GM12872 (cell line): Measurements from ENCODE around the gene CFAP100.

Experiments
- TF ChIP-seq, protein P1 (sequence below): IDR thresholded peaks from 3 replicates; pipeline ENCODE4 v1.5.1; 2011; ENCODE audit warnings: low read depth, mild to moderate bottlenecking, low read length, moderate library complexity; ENCODE audit not compliant: insufficient read depth

Gene CFAP100

GRCh38 chr3:126459111-126459762 lies 64.5 kb downstream of the CFAP100 start:
- TF ChIP-seq, protein P1, sequence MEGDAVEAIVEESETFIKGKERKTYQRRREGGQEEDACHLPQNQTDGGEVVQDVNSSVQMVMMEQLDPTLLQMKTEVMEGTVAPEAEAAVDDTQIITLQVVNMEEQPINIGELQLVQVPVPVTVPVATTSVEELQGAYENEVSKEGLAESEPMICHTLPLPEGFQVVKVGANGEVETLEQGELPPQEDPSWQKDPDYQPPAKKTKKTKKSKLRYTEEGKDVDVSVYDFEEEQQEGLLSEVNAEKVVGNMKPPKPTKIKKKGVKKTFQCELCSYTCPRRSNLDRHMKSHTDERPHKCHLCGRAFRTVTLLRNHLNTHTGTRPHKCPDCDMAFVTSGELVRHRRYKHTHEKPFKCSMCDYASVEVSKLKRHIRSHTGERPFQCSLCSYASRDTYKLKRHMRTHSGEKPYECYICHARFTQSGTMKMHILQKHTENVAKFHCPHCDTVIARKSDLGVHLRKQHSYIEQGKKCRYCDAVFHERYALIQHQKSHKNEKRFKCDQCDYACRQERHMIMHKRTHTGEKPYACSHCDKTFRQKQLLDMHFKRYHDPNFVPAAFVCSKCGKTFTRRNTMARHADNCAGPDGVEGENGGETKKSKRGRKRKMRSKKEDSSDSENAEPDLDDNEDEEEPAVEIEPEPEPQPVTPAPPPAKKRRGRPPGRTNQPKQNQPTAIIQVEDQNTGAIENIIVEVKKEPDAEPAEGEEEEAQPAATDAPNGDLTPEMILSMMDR, result no peak

DNA sequence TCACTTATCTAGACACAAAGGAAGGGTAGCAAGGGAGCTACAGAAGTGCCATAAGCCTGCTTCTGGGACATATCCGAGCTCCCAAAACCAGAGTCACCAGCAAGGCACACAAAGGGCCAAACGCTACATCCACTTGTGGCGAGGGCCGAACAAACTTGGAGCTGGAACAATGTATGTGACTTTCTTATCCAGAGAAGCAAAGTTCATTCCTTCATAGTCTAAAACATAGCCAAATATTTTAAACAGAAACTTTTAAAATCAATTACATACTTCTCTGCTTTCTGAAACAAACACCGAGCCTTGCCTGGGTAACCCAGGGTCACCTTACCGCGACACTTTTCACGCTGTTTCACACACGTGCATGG lies 65.0 kb downstream of the CFAP100 start:
- TF ChIP-seq, protein P1, result no peak

GRCh38 chr3:126460381-126460780 lies 65.7 kb downstream of the CFAP100 start:
- TF ChIP-seq, protein P1, result no peak

DNA sequence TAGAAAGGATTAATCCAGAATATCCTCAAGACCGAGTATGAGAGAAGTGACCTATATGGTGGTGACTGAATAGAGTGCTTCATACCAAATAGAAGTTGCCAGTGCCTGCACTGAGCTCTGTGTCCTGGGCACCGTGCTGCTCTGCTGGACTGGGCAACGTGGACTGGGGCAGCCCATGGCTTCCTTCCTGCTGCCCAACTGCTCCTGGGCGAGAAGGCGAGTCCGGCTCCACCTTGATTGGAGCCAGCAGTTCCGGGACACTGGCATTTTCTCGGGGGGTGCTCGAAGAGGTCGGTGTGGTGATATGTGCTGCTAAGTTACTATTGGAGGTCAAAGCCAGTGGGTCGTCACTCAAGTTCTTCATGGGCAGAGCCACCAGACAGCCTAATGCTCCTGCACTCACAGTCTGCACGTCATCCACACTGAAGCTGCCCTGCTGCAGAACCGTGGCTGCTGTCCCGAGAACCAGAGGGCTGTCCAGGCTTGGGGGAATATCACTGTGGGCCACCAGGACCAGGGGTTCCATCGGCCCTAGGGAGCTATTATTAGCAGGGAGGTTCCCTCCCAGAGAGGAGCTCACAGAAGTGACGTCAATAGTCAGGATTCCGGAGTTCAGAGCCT lies 66.9 kb downstream of the CFAP100 start:
- TF ChIP-seq, protein P1, result no peak

DNA sequence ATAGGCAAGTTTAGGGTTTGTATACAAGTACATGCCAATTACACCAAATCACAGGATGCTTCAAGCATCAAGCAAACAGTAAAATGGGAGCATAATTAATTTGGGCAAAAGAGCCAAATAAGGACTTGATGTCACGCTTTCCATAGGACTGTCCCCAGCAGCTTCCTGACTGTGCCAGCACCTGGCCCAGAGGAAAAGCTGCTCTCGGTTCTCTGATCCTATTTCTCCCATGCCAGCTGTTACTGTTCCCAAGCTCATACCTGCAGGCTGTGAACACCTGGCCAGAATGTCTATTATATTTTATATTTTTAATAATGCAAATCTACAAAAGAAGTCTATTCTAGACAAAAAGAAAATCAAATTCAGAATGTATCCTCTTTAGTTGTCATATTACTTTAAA lies 68.8 kb downstream of the CFAP100 start:
- TF ChIP-seq, protein P1, result no peak

DNA sequence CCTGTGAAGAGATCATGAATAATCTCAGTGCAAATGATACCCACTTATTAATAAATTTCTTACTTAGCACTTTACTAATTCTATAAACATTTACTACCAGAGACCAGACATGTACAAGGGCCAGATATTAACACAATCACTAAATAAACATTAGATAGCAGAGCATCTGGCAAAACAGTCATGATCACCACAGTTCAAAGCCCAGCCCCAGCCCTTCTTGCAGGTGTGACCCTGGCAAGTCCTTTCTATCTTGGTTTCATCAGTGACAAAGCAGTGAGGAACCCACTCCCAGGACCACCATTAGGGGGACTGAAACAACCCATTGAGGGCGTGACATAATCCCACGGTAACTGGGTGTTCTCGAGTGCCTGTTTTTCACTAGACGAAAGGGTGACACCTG lies 69.4 kb downstream of the CFAP100 start:
- TF ChIP-seq, protein P1, result no peak

DNA sequence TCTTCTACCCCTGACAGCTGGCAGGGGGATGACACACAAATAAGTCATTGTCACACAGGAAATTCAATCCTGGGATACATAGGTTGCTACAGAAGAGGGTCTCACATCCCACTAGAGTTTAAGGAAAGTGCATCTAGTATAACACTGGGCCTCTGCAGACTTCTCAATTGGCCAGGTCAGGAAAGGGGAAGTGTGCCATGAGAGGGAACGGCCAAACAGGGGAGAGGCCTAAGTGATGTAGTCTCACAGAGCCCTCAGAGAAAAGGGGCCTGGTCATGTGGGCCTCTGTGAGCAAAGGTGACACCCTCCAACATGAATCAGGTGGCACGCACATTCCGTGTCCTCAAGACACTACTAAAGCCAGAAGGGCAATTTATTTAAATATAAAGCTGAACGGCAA lies 69.8 kb downstream of the CFAP100 start:
- TF ChIP-seq, protein P1, result no peak
